NT2/D1 (cell line): ENCODE data around the gene TMEM40.

Experiments
- SUZ12 ChIP-seq: IDR thresholded peaks from 2 replicates; pipeline ENCODE4 v1.6.1; 2011; ENCODE audit not compliant: insufficient read length, insufficient read depth; ENCODE audit errors: extremely low read depth
- YY1 ChIP-seq: IDR thresholded peaks from 2 replicates; pipeline ENCODE4 v1.6.1; 2011; ENCODE audit not compliant: insufficient read length, insufficient read depth
- ZNF274 ChIP-seq: IDR thresholded peaks from 2 replicates; pipeline ENCODE4 v1.6.1; 2011; ENCODE audit warnings: mild to moderate bottlenecking, low read depth, low read length

GRCh38 chr3:12733566-12733965, 25.5 kb downstream of the TMEM40 start:
- TF ChIP-seq ZNF274, result no peak
- no peak for TF ChIP-seq SUZ12
- TF ChIP-seq YY1, result no peak
